Measurements from ENCODE around the gene LRRC74A.

Gene LRRC74A

DNA sequence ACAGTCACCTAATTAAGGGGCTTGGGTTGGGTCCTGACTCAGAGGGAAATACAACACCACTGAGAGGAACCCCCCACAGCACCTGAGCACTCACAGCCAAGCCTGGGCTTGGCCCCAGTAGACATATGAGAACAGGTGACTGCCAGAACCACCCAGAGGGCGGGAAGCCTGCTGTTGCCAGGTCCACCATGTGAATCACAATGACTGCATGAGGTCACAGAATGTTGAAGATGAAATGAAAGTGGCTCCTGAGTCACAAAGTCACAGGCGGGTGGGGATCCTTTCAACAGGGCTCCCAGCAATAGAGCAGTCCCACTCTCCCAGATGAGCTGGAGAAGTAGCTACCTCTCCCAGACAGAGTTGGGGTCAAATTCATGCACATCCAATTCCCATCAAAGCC is at the start of gene LRRC74A:
Gene LRRC74A (plus strand): TSS at position 287 of the 400 bp plus-strand sequence. CDS start 290 bp downstream, outside the sequence.
- TF ChIP-seq ZFX (IDR thresholded peaks at IDR 0.05), result no peak
- TF ChIP-seq, protein P1, sequence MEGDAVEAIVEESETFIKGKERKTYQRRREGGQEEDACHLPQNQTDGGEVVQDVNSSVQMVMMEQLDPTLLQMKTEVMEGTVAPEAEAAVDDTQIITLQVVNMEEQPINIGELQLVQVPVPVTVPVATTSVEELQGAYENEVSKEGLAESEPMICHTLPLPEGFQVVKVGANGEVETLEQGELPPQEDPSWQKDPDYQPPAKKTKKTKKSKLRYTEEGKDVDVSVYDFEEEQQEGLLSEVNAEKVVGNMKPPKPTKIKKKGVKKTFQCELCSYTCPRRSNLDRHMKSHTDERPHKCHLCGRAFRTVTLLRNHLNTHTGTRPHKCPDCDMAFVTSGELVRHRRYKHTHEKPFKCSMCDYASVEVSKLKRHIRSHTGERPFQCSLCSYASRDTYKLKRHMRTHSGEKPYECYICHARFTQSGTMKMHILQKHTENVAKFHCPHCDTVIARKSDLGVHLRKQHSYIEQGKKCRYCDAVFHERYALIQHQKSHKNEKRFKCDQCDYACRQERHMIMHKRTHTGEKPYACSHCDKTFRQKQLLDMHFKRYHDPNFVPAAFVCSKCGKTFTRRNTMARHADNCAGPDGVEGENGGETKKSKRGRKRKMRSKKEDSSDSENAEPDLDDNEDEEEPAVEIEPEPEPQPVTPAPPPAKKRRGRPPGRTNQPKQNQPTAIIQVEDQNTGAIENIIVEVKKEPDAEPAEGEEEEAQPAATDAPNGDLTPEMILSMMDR (conservative IDR thresholded peaks at IDR 0.05), result no peak

DNA sequence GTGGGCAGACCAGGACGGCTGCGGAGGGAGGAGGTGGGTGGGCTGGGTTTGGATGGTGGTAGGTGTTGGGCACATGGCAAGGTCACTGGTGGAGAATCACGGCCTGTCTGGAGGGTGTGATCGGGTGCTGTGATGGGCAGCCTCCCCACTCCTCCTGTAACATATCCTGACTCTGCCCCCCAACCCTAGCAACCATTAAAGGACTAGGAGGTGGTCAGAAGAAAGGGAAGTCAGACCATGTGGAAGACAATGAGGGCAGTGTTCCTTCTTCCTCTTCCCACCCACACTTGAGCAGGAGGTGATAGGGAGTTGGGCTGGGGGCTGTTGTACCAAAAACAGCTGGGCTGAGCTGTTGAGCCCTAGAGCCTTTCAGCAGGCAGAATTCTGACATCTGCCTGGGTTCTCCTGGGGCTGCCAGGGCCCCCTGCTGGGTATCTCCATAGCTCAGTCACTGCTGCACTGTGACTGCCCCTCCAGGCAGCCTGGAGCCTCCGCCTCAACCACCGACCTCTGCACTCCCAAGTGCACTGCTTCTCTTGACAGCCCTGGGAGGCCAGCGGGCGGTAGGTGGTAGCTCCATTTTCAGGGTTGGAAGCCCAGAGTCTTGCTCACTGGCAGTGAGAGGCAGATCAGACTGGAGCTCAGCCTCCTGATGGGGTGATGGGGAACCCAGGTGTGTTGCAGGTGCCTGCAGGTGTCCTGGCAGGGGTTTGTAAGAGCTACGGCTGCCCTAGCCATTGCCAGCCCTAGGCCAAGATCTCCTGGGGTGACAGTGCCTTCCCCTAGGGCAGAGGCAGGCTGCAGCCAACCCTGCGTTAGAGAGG is 49.6 kb upstream of the LRRC74A start:
- TF ChIP-seq, protein P1 (conservative IDR thresholded peaks at IDR 0.05), result no peak
- no peak for TF ChIP-seq ZFX (IDR thresholded peaks at IDR 0.05)
- H3K27ac ChIP-seq, result no peak overlapping the region

More for the DNA sequence above, at the start of gene LRRC74A:
- no peak within 1 kb of the TSS for H3K27ac ChIP-seq

DNA sequence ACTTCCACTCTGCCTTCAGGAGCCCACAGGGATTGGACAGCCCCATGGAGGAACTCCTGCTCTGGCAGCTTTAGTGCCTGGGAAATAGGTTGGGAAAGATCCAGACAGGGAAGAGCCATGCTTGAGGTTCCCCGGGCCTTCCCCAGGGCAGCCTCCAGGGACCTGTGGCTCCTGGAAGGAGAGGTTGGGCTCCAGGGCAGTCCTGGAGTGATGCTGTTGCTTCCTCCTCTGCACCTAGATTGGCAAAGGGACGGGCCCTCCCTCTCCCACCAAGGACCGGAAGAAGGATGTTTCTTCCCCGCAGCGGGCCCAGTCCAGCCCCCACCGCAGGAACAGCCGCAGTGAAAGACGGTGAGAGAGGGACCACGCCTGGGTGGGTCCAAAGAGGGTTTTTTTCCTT is 48.5 kb upstream of the LRRC74A start:
- H3K27ac ChIP-seq, result no peak overlapping the region
- TF ChIP-seq, protein P1 (conservative IDR thresholded peaks at IDR 0.05), result no peak
- no peak for TF ChIP-seq ZFX (IDR thresholded peaks at IDR 0.05)

DNA sequence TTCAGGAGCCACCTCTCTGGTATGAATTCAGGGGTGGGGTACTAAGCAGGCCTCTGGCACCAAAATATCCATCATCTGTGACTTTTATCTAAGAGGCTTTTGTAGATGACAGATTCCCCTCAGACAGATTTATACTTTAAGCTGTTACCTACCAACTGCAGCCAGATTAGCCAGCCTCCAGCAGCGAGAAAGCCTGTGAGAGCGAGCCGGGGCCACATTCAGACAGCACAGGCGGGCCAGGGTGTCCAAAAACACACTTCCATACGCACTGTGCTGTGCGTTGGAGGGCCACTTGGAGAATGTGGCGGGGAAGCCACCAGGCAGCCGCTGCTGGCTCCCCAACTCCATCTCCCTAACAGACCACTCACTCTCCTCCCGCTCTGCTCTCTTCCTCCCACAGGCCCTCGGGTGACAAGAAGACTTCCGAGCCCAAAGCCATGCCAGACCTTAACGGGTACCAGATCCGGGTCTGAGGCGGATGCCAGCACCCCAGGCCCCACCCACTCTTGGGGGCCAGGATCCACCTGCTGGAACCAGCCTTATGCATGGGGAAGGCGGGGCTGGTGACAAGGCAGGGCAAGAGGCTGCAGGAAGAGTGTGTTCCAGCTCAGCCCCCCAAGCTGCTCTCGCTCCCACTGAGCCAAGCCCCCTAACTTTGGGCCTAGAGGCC is 47.5 kb upstream of the LRRC74A start:
- TF ChIP-seq, protein P1 (conservative IDR thresholded peaks at IDR 0.05), result no peak
- no peak for TF ChIP-seq ZFX (IDR thresholded peaks at IDR 0.05)
- no peak overlapping the region for H3K27ac ChIP-seq

DNA sequence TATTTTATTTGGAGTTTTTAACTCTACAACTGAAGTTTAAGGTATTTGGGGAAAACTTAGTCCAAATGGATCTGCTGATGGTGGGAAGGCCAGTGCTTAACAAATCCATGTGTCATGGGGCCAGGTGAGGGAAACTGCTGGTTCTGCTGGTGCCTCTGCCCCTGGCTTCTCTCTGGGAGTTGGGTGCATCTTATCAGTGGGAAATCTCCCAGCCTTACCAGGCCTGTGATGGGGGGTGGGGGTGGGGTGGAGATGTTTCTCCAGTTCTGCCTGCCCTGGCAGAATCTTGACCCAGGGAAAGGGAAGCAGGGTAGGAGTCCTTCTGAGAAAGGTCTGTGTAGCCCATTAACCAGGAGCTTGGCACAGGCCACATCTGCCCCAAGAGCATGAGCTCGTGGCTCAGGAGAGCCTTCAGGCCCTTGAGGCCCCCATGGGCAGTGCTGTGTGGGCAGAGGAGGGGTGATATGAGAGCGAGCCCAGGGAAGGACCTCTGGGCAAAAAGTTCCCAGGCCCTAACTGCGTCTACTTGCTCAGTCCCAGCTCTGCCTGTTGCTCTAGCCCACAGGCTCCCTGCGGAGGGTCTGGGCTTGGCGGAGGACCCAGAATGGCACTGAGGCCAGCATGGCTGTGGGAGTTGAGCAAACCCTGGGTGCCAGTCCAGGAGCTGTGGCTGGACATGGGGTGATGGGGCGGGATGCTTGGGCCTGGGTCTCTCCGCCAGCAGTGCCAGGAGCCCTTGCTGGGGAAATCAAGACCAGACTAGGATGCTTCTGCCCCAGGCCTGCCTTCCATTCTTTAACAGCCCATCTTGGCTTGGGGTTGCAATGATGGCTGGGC is 46.8 kb upstream of the LRRC74A start:
- H3K27ac ChIP-seq, result no peak overlapping the region
- TF ChIP-seq ZFX (IDR thresholded peaks at IDR 0.05), result no peak
- TF ChIP-seq, protein P1 (conservative IDR thresholded peaks at IDR 0.05), result no peak

DNA sequence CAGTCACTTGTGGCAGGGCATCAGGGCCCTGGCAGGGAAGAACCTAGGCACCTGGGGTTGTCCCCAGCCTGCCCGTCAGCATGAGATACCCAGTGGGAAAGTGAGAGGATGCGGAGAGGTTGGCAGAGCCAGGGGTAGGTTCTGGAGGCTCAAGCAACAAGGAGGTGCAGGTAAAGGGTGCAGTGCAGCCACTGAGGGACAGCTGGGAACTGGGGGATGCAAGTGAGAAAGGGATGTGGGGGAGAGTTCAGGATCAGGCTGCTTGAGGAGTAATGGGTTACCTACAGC is 46.2 kb upstream of the LRRC74A start:
- no peak for TF ChIP-seq ZFX (IDR thresholded peaks at IDR 0.05)
- TF ChIP-seq, protein P1 (conservative IDR thresholded peaks at IDR 0.05), result no peak
- H3K27ac ChIP-seq, result no peak overlapping the region

Measured in C4-2B (cell line).